ENCODE data around the gene AGBL4. TPM values are rescaled to one million over a fixed set of nuclear protein-coding genes. Genes with fewer than 3 reads are reported as not detected.

Gene AGBL4
- total and polyA plus RNA-seq, 2 of the 13 experiments (the other 11 are each of a cell fraction or from before 2014, with no cell fraction given): not detected

DNA sequence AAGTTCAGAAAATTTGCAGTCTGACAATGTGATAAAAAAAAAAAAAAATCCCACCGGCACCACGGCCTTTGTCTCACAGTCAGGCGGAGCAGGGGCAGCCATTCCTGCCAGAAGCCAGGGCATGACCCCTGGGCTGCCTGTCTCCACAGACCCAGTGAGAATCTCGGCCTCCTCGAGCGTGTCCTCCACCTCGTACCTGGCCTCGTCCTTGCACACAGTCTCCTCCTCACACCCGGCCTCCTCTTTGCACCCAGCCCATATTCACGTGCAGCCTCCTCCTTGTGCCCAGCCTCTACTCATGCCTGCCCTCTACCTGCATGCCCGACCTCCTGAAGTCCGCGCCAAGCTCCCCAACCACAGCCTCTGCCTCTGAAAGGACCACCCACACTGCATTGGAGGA lies 182.0 kb downstream of the AGBL4 start (continued):
- TF ChIP-seq, protein P1, sequence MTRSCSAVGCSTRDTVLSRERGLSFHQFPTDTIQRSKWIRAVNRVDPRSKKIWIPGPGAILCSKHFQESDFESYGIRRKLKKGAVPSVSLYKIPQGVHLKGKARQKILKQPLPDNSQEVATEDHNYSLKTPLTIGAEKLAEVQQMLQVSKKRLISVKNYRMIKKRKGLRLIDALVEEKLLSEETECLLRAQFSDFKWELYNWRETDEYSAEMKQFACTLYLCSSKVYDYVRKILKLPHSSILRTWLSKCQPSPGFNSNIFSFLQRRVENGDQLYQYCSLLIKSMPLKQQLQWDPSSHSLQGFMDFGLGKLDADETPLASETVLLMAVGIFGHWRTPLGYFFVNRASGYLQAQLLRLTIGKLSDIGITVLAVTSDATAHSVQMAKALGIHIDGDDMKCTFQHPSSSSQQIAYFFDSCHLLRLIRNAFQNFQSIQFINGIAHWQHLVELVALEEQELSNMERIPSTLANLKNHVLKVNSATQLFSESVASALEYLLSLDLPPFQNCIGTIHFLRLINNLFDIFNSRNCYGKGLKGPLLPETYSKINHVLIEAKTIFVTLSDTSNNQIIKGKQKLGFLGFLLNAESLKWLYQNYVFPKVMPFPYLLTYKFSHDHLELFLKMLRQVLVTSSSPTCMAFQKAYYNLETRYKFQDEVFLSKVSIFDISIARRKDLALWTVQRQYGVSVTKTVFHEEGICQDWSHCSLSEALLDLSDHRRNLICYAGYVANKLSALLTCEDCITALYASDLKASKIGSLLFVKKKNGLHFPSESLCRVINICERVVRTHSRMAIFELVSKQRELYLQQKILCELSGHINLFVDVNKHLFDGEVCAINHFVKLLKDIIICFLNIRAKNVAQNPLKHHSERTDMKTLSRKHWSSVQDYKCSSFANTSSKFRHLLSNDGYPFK (CRISPR knock-in tag; IDR thresholded peaks at IDR 0.05; ENCODE audit: borderline replicate concordance): no peak
- TF ChIP-seq MTA1 (CRISPR knock-in tag; IDR thresholded peaks at IDR 0.05; ENCODE audit: borderline replicate concordance) (no peak), ZNF382 (CRISPR knock-in tag; IDR thresholded peaks at IDR 0.05; ENCODE audit: borderline replicate concordance) (no peak), TARDBP (CRISPR knock-in tag; IDR thresholded peaks at IDR 0.05) (no peak), ARHGAP35 (CRISPR knock-in tag; IDR thresholded peaks at IDR 0.05; ENCODE audit: borderline replicate concordance) (no peak), KDM4B (CRISPR knock-in tag; IDR thresholded peaks at IDR 0.05) (no peak), NR2C2 (CRISPR knock-in tag; IDR thresholded peaks at IDR 0.05; ENCODE audit: borderline replicate concordance) (no peak), ZNF510 (CRISPR knock-in tag; IDR thresholded peaks at IDR 0.05; ENCODE audit: low read depth) (no peak), TBP (CRISPR knock-in tag; IDR thresholded peaks at IDR 0.05) (no peak), ZNF879 (CRISPR knock-in tag; IDR thresholded peaks at IDR 0.05) (no peak)
- TF ChIP-seq, protein P2, sequence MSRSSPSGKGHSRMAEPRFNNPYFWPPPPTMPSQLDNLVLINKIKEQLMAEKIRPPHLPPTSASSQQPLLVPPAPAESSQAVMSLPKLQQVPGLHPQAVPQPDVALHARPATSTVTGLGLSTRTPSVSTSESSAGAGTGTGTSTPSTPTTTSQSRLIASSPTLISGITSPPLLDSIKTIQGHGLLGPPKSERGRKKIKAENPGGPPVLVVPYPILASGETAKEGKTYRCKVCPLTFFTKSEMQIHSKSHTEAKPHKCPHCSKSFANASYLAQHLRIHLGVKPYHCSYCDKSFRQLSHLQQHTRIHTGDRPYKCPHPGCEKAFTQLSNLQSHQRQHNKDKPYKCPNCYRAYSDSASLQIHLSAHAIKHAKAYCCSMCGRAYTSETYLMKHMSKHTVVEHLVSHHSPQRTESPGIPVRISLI (CRISPR knock-in tag; IDR thresholded peaks at IDR 0.05; ENCODE audit: borderline replicate concordance): no peak
